IPS-NIHi11 (cell line): ENCODE data around the gene ATP8A2.
A peak's percentile ranks its signal among the peaks of the same experiment; 100 is the strongest.
"Not testable (repeated sequence)": the region's sequence is repeated elsewhere in the genome, so short reads cannot be mapped to it uniquely, and the experiment has no call there.

Source experiments
- DNase-seq: peaks from one replicate; pipeline ENCODE4 v3.0.0; 2012; ENCODE audit warnings: mixed read lengths, low spot score

ATP8A2 gene

DNA sequence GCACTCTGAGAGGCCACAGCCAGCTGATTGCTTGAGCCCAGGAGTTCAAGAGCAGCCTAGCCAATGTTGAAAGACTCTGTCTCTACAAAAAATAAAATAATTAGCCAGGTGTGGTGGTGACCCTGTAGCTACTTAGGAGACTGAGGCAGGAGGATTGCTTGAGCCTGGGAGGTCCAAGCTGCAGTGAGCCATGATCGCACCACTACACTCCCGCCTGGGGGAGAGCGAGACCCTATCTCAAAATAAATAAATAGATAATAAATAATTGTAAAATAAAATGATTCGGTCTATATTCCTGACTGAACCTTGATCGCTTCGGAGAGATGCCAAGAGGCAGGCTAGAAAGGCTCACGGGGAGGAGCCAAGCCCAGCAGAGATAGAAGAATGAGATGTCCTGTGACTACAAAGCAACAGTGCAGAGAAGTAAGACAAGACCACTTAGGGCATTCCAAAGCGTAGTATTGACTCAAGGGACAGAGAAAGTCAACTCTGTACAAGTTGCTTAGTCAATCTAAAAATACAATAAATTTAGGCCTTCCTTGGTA is 667.2 kb downstream of the ATP8A2 start:
- DNase-seq: no peak

DNA sequence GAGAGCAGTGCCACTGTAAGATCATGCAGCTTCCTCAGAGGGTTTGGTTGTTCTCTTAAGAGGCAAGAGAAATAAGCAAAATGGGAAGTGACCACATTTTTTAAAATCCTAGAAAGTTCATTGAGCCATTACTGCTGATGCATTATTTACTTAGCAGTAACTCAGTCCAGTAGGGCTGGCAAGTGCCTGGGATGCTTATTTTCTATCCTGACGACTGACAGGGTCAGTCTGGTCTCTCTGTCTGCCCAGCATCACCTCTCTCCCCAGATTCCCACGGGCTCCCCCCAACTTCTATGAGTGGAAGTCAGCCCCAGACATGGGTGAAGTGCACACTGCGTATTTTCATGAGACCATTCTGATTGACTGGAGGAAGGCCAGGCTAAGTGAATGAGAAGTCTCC is 669.7 kb downstream of the ATP8A2 start:
- DNase-seq: no peak

DNA sequence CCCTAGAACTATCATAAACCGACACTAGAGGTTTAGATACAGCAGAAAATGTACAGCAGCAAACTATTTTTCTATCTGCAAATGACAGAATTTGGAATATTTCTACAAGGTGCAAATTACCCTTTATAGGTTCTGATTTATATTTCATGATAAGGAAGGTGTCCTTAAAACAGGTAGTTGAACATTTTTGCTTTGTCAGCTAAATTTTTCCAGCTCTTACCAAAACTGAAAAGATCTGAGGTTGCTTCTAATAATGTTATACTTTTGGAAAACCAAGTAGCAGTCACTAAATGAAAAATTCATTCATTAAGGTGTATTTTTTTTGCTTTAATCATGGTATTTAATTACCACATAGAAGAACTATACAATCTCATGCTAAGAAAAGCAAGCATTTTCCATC is 671.0 kb downstream of the ATP8A2 start:
- no peak for DNase-seq

DNA sequence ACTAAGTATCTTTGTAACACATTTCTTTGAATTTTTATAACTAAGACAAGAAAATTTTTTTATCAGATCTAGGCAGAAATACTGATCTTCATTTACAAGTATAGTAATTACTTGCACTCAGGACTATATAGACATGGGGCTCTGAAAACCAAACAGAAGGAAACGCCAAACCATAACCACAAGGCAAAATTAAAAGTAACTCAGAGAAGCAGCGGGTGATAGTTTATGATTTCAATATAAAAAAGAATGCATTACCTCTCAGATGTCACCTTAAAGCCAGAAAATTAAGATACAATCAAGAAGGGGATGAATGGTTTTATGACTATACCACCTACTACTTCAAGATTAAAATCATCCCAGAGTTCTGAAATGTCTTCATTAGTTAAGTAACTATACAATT is 673.4 kb downstream of the ATP8A2 start:
- no peak for DNase-seq

DNA sequence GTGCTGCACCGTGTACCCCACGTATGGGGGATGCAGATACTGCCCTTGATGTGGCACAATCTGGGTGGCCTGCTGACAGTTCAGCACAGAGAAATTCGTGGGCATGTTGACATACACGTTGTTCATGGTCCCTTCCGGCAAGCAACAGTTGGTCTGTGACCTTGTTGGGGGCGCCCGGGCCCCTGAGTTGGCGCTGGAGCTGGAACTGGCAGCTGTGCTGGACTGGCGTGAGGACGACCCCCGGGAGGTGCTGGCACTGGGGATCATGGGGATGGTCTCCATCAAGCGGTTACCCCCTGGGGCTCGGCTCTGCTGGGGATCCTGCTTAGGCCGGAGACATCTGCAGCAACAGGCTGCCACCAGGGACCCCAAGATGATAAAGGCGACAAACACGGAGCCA is 674.9 kb downstream of the ATP8A2 start:
- no peak for DNase-seq

DNA sequence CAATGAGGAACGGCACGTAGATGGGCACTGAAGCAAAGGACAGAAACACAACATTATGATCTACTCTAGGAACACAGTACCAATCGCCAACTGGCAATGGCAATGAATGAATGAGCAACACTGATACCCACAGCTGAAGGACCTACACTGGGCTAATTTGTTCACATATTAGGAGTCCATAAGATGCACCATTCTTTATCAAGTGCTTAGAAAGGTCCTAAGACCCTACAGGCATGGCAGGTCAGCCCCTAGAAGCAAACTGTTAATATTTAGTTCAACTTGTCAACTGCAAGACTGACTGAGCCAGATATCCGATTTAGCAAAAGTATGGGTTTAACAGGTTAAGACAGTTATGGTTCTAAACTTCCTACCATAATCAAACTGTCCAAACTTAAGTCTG is 675.3 kb downstream of the ATP8A2 start:
- DNase-seq: no peak

DNA sequence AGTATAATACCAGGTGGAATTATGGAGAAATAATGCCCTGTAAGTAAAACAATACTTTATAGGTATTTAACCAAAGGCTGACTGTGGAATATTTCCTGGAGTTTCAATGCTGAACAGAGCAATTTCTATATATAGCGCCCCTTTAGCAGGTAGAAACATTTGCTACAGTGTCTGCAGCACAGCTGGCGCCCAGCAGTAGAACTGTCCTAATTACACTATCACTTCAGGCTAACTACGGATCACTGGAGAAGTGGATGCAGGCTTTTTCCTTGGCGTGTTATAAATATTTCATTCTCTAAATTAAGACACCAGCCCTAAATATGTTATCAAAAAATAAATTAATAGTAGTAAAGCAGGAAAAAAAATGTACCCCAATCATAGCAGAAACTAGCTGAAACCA is 677.0 kb downstream of the ATP8A2 start:
- no peak for DNase-seq

DNA sequence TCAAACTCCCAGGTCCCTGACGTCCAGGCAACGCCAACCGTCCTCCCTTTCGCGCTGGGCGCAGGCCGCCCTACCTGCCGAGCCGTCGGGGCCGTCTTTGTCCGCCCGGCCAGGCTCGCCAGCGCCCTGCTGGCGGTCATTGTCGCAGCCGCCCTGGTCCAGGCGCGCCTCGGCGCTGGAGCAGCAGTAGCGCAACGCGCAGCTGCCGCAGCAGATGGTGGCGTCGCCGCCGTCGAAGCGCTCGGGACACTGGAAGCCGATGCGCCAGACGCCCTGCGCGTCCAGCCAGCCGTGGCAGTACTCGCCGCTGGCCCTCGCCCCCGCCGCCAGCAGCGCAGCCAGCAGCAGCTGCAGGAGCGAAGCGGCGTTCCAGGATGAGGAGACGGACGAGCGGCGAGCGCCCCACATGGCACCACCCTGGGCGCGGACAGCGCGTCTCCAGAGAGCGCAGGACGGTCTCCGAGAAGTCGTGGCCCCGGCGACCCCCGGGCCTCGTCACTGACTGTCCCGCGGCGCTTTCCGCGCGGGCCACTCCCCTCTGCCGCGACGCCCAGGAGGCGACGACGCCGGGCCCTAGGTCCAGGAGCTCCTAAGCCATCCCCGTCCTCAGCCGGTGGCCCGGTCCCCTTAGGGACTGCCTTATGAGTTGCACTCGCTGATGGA is 678.9 kb downstream of the ATP8A2 start:
- DNase-seq: peak; percentile 63

DNA sequence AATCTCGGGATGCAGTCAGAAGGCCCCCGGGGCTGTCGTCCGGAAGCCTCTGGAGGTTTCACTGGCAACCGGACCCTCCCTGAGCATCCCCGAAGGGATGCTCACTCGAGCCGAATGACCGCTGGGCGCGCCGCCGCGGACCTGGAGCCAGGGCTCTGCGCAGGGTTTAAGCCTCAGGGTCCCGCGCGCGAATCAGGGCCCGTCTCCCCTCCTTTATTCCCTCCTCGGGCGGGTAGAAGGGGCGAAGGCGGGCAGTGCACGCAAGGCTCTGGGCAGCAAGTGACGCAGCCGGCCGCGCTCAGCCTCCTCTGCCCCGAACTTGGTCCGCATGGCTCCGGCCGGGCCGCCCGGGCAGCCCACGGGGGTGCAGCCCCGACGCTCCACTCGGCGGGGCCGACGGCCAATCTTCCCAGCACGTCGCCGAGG is 679.5 kb downstream of the ATP8A2 start:
- no peak for DNase-seq

DNA sequence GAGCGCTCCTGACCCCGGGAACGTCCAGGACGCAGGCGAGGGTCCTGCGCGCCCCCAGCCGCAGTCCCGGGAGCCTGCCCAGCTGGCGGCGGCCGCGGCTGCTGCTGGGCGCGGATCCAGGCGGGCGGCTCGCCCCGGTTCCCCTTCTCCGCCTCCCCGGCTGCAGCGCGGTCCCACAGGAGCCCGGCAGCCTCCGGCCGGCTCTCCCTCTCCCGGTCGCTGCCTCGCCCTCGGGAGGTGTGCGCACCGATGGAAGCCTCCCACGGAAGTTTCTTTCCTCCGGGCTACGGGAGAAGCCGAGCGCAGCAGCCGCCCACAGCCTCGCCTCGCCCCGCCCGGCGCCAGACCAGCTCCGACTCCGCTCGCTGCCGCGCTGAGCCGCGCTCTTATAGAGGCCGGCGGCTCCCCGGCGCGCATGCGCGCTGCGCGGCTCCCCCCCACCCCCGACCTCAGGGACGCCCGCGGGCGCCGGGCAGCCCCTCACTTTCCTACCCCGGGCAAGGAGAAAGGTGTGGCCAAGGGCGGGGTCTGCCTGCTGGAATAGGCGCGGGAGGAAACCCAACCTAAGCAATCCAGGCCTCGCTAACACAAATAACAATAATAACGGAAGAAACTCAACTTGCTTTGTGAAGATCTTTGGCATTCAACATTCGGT is 680.0 kb downstream of the ATP8A2 start, which contains the start of gene SHISA2:
TSS of gene SHISA2 (minus strand) at position 360 of the 655 bp plus-strand sequence. CDS start 1,041 bp downstream, outside the sequence.
- DNase-seq: peak; percentile 89

DNA sequence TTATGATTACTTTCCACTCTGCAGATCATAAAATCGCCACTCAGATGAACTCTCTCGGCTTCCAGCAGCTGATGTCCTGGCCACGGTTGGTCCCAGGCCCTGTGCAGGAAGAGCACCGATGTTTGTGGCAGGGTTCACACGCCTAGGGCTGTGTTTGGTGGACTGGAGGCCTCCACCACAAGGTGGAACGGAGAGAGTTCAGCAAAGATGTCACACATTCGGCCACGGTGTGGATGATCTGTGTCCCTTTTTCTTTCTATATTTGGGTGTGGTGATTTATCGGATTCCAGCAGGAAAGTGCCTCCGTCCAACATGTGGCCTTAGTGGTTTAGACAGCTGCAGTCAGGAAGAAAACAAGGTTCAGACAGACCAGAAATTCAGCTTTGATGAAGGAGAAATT is 680.6 kb downstream of the ATP8A2 start:
- DNase-seq: no peak

DNA sequence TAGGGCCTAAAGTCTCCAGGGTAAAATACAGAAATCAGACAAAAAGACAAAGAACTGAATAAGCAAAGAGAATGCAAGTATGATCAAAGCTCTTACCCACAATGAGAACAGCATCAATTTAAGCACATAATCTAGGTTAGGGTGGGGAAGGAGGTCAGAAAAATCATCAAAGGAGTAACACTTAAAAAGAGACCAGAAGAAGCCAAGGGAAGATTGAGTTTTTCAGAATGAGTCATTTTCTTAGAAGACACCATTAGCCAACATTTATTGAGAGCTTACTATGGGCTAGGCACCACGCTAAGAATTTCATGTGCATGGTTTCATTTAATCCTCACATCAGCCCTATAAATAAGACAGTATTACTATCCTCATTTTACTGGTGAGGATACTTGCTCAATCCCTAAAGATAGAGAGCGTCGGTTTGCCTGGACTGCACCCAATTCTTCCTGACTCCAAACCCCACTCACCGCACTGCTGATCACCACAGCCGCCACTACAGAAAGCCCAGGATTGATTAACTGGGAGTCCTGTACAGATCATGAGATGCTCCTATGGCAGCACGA is 681.7 kb downstream of the ATP8A2 start:
- no peak for DNase-seq

DNA sequence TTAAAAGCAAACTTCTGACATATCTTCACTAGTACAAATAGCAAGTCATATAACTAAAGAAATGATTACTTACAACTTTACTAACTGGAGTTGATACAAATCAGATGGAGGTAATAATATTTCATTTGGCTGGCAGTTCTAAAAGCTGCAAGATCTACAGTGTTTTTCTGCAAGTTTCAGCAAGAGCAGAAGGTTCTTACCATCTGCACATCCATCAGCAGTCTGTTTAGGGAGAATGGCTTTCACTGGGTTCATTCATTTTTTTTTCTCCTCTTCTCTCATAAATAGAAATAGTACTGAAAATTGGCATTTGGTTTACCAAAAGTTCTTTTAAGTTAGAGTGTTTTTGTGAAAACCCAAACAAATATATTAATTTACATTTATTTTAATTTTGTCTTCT is 683.1 kb downstream of the ATP8A2 start:
- DNase-seq: no peak

DNA sequence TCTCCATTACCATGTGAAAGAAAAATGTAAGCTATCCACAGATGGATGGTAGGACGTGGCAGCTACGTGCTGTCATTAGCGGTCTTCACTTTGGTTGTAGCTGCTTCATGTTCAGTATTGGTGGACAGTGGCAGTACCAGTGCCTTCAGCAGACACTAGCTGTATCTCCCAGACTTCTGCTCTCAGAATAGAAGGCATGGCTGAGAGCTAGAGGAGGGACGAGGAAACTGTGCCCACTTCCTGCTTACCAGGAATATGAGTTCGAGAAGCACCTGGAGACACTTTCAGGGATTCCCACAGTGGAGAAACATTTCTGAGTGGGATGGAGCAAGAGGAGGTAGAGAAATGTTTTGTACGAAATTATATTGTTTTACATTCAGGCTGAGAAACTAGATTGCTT is 686.9 kb downstream of the ATP8A2 start:
- no peak for DNase-seq

DNA sequence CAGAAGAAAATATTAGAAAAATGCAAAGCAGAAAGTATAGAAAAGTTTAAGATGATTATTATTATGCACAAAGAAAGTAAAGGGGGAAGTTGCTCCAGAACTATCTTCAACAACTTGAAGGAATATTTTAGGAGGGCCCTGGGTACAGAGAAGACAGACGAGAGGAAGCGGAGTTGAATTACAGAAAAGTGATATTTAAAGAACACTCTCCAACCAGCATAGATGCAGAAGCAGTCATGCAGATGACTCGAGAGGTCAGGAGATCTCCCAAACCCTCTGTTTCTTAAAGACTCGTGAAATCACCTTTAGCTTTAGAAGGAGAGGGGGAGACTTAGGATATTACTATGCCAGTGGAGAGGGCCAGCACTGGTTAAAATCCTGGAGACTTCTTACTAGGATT is 688.6 kb downstream of the ATP8A2 start:
- DNase-seq: no peak

DNA sequence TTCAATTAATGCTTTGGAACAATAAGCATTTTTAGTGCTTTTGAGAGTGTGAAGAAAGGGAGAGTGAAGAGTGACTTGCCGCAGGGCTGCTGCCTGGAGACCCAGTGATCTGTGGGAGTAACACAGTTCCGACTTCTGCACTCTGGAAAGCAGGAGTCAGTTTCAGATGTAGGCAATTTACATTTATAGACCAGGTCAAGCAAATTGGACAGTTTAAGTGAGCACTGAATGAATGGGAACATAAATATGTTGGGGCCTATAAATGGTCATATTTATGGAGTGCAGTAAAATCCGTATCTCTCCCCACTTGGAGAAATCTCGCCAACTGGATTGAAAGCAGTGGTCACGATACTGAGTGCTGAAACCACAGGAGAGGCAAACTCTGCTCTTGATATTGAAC is 689.5 kb downstream of the ATP8A2 start:
- no peak for DNase-seq

DNA sequence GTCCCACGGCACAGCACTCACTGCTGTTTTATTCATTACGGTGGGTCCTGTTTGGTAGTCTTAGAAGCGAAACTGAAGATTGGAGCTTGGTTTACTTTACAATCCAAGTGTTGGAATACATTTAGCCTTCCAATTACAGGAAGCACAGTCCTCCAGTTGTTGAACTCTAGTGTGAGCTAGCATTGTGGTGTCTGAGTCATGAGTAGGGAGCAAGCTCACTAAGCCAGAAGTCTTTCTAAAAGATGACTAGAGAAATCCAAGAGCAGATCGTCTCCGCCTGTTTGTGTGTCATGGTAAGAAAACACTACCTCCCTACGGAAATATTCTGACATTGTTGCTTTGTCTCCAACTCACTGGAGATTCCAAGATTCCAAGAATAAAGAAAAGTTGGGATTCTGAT is 690.2 kb downstream of the ATP8A2 start:
- DNase-seq: no peak

DNA sequence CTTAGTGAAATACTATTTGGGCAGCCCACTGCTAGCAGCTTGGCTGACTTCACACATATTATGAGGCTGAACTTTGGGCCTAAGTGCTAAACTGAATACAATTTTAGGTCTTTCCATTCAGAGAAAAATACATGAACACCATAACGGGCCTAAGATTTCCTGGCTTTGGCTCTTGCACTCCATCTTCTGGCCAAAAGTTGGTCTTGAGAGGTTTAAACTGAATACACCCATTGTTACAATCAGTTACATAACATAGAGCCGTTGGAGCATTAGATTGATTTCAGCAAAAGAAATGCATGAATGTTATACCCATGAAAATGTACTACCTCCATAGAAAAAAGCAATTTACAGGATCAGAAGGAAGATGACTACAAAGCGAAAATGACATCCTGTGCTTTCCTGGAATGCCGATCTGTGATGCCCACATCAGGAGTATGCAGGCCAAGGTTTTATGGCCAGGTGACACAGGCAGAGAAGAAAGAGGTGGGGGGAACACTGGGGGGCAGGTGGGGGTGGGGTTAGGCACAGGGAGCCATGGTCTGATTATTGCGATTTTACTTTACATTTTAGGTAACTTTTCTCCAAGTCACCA is 691.2 kb downstream of the ATP8A2 start:
- peak; percentile 46 for DNase-seq

DNA sequence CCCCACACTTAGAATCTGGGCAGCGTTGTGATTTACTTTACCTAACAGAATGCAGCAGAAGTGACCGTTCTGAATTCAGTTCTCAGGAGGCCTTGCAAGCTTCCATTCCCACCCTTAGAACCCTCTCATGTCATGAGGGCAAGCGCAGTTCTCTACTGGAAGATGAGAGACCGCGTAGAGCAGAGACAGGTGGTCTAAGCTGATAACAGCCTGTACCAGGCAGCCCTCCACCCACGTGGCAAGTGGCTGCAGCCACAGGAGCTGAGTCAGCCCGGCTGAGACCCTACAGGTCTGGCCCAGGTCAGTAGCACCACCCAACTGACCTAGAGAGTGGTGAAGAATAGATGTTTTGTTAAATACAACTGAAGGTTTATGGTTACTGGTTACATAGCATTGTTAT is 694.7 kb downstream of the ATP8A2 start:
- not testable (repeated sequence) for DNase-seq

DNA sequence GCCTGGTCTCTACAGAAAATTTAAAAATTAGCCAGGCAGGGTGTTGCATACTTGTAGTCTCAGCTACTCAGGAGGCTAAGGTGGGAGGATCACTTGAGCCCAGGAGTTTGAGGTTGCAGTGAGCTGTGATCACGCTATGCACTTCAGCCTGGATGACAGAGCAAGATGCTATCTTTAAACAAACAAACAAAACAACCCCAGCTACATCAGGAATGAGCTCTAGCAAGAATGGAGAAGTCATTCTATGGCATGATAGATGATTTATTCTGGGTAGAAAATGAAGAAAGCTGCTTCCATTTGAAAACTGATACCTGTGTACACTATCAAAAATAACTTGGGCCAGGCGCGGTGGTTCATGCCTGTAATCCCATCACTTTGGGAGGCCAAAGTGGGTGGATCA is 695.8 kb downstream of the ATP8A2 start:
- no peak for DNase-seq

DNA sequence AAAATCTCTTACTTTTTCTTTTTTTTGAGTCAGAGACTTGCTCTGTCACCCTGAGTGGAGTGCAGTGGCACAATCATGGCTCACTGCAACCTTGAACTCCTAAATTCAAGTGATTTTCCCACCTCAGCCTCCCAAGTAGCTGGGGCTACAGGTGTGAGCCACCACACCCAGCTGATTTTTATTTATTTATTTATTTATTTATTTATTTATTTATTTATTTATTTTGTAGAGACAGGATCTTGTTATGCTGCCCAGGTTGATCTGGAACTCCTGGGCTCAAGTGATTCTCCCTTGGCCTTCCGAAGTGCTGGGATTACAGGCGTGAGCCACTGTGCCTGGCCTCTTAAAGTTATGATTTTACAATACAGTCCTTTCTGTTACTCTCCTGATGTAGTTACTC is 696.6 kb downstream of the ATP8A2 start:
- not testable (repeated sequence) for DNase-seq

DNA sequence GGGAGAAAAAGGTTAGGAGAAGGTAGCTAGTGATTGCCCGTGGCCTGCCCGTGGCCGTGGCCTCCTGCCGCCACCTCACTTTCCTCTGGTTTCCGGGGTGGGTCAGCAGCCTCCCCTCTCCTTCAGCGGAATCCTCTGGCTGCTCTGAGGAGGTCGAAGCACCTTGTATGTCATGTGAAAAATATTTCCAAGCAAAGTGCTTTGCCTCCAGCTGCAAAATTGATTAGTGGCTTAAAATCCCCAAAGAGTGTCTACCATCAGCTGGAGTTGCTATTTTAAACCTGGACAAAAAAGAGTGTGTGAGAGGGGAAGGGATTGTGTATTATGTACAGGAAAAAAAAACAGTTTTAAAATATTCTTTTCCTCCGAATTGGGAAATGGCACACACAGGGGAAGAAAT is 697.9 kb downstream of the ATP8A2 start:
- DNase-seq: not testable (repeated sequence)

DNA sequence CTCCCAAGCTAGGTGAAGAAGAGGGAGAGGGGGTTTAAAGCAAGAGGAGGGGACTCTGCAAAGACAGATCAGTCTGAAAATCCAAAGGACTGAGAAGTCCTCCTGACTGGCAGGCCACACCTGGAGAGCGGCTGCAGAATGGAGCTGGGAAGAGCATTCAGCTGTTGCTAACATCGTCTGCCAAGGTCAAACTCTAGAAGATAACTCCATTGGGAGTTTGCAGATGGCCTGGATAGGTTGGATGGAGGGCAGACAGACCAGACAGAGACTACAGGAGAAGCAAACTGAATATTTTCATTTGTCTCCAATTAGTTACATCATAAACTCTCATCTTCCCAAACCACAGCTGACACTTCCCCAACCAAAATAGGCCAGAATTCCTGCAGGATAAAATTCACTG is 699.9 kb downstream of the ATP8A2 start:
- no peak for DNase-seq
